ENCODE data around the gene SND1.
"Not testable (repeated sequence)": the region's sequence is repeated elsewhere in the genome, so short reads cannot be mapped to it uniquely, and the experiment has no call there.

The SND1 gene

GRCh38 chr7:127666602-127667001 lies 14.6 kb downstream of the SND1 start:
- H3K27me3 Mint-ChIP-seq: no peaks in the 10 kb centered on the region
- DNase-seq (ENCODE audit: low spot score in 2 of 2) (no peak), ATAC-seq (ENCODE audit: low read depth) (no peak)
- peak overlapping the region; percentile 16 for H3K27ac Mint-ChIP-seq
- H3K36me3 Mint-ChIP-seq: peaks cover 27% of the 10 kb centered on the region
- H3K4me3 Mint-ChIP-seq: no peak overlapping the region
- H3K9me3 Mint-ChIP-seq: no peaks in the 10 kb centered on the region
- H3K4me1 Mint-ChIP-seq: peaks cover 28% of the 10 kb centered on the region

GRCh38 chr7:127667017-127667670 lies 15.2 kb downstream of the SND1 start:
- Mint-ChIP-seq H3K27ac (peak overlapping the region; percentile 16), H3K9me3 (peaks cover 1% of the 10 kb centered on the region), H3K4me3 (no peak overlapping the region), H3K4me1 (peaks cover 25% of the 10 kb centered on the region), H3K27me3 (no peaks in the 10 kb centered on the region), H3K36me3 (peaks cover 30% of the 10 kb centered on the region)
- no peak for ATAC-seq (ENCODE audit: low read depth)
- DNase-seq (ENCODE audit: low spot score in 2 of 2): no peak

- Mint-ChIP-seq H3K27ac (no peak overlapping the region), H3K27me3 (no peaks in the 10 kb centered on the region), H3K4me1 (peaks cover 25% of the 10 kb centered on the region), H3K36me3 (peaks cover 32% of the 10 kb centered on the region), H3K9me3 (peaks cover 1% of the 10 kb centered on the region), H3K4me3 (no peak overlapping the region)
- ATAC-seq (ENCODE audit: low read depth) (no peak), DNase-seq (ENCODE audit: low spot score in 2 of 2) (no peak)
Observed at GRCh38 chr7:127667759-127668530, 16.0 kb downstream of the SND1 start.

GRCh38 chr7:127671341-127671740 lies 19.3 kb downstream of the SND1 start:
- ATAC-seq (ENCODE audit: low read depth) (no peak), DNase-seq (ENCODE audit: low spot score in 2 of 2) (no peak)
- H3K27me3 Mint-ChIP-seq: no peaks in the 10 kb centered on the region
- H3K4me1 Mint-ChIP-seq: peaks cover 25% of the 10 kb centered on the region
- peaks cover 1% of the 10 kb centered on the region for H3K9me3 Mint-ChIP-seq
- H3K36me3 Mint-ChIP-seq: peaks cover 35% of the 10 kb centered on the region
- no peak overlapping the region for H3K27ac Mint-ChIP-seq
- H3K4me3 Mint-ChIP-seq: no peak overlapping the region

GRCh38 chr7:127673902-127674301 lies 21.9 kb downstream of the SND1 start:
- H3K9me3 Mint-ChIP-seq: peaks cover 1% of the 10 kb centered on the region
- no peak overlapping the region for H3K27ac Mint-ChIP-seq
- no peak for DNase-seq (ENCODE audit: low spot score in 2 of 2)
- no peak for ATAC-seq (ENCODE audit: low read depth)
- no peaks in the 10 kb centered on the region for H3K27me3 Mint-ChIP-seq
- peaks cover 49% of the 10 kb centered on the region for H3K36me3 Mint-ChIP-seq
- peaks cover 13% of the 10 kb centered on the region for H3K4me1 Mint-ChIP-seq
- H3K4me3 Mint-ChIP-seq: no peak overlapping the region

- Mint-ChIP-seq H3K4me1 (peaks cover 11% of the 10 kb centered on the region), H3K4me3 (no peak overlapping the region), H3K27ac (no peak overlapping the region), H3K36me3 (peaks cover 48% of the 10 kb centered on the region), H3K9me3 (peaks cover 1% of the 10 kb centered on the region), H3K27me3 (no peaks in the 10 kb centered on the region)
- ATAC-seq (ENCODE audit: low read depth) (no peak), DNase-seq (ENCODE audit: low spot score in 2 of 2) (no peak)
Observed at GRCh38 chr7:127674361-127674760, 22.4 kb downstream of the SND1 start.

- not testable (repeated sequence) for DNase-seq (ENCODE audit: low spot score in 2 of 2); ATAC-seq (ENCODE audit: low read depth); H3K9me3 Mint-ChIP-seq; H3K27ac Mint-ChIP-seq; H3K27me3 Mint-ChIP-seq; H3K4me3 Mint-ChIP-seq
- peaks cover 10% of the 10 kb centered on the region for H3K4me1 Mint-ChIP-seq
- H3K36me3 Mint-ChIP-seq: peaks cover 50% of the 10 kb centered on the region
Observed at GRCh38 chr7:127674923-127675322, 22.9 kb downstream of the SND1 start.

- H3K4me3 Mint-ChIP-seq: no peak overlapping the region
- no peaks in the 10 kb centered on the region for H3K27me3 Mint-ChIP-seq
- DNase-seq (ENCODE audit: low spot score in 2 of 2): no peak
- H3K9me3 Mint-ChIP-seq: peaks cover 8% of the 10 kb centered on the region
- peaks cover 55% of the 10 kb centered on the region for H3K36me3 Mint-ChIP-seq
- peaks cover 10% of the 10 kb centered on the region for H3K4me1 Mint-ChIP-seq
- peak overlapping the region; percentile 16 for H3K27ac Mint-ChIP-seq
- ATAC-seq (ENCODE audit: low read depth): no peak
Observed at GRCh38 chr7:127675721-127676120, 23.7 kb downstream of the SND1 start.

GRCh38 chr7:127677433-127678230 lies 25.6 kb downstream of the SND1 start:
- no peak for ATAC-seq (ENCODE audit: low read depth)
- Mint-ChIP-seq H3K9me3 (peaks cover 7% of the 10 kb centered on the region), H3K4me1 (peaks cover 10% of the 10 kb centered on the region), H3K27me3 (no peaks in the 10 kb centered on the region), H3K4me3 (no peak overlapping the region), H3K36me3 (peaks cover 49% of the 10 kb centered on the region), H3K27ac (no peak overlapping the region)
- no peak for DNase-seq (ENCODE audit: low spot score in 2 of 2)

- Mint-ChIP-seq H3K4me1 (peaks cover 14% of the 10 kb centered on the region), H3K27me3 (no peaks in the 10 kb centered on the region), H3K9me3 (peaks cover 7% of the 10 kb centered on the region), H3K27ac (no peak overlapping the region), H3K4me3 (no peak overlapping the region), H3K36me3 (peaks cover 47% of the 10 kb centered on the region)
- ATAC-seq (ENCODE audit: low read depth) (no peak), DNase-seq (ENCODE audit: low spot score in 2 of 2) (no peak)
Observed at GRCh38 chr7:127678337-127678736, 26.3 kb downstream of the SND1 start.

- no peak overlapping the region for H3K27ac Mint-ChIP-seq
- peaks cover 7% of the 10 kb centered on the region for H3K9me3 Mint-ChIP-seq
- no peaks in the 10 kb centered on the region for H3K27me3 Mint-ChIP-seq
- ATAC-seq (ENCODE audit: low read depth): peak; percentile 49
- peaks cover 44% of the 10 kb centered on the region for H3K36me3 Mint-ChIP-seq
- peaks cover 17% of the 10 kb centered on the region for H3K4me1 Mint-ChIP-seq
- no peak overlapping the region for H3K4me3 Mint-ChIP-seq
- no peak for DNase-seq (ENCODE audit: low spot score in 2 of 2)
Observed at GRCh38 chr7:127678947-127679346, 27.0 kb downstream of the SND1 start.

- Mint-ChIP-seq H3K4me3 (no peak overlapping the region), H3K27ac (no peak overlapping the region), H3K27me3 (no peaks in the 10 kb centered on the region), H3K9me3 (peaks cover 7% of the 10 kb centered on the region), H3K4me1 (peaks cover 33% of the 10 kb centered on the region), H3K36me3 (peaks cover 38% of the 10 kb centered on the region)
- DNase-seq (ENCODE audit: low spot score in 2 of 2): no peak
- no peak for ATAC-seq (ENCODE audit: low read depth)
Observed at GRCh38 chr7:127680983-127681382, 29.0 kb downstream of the SND1 start.

- no peak overlapping the region for H3K27ac Mint-ChIP-seq
- peaks cover 33% of the 10 kb centered on the region for H3K36me3 Mint-ChIP-seq
- H3K27me3 Mint-ChIP-seq: no peaks in the 10 kb centered on the region
- H3K4me3 Mint-ChIP-seq: no peak overlapping the region
- DNase-seq (ENCODE audit: low spot score in 2 of 2): no peak
- peaks cover 7% of the 10 kb centered on the region for H3K9me3 Mint-ChIP-seq
- peaks cover 33% of the 10 kb centered on the region for H3K4me1 Mint-ChIP-seq
- no peak for ATAC-seq (ENCODE audit: low read depth)
Observed at GRCh38 chr7:127682140-127682539, 30.1 kb downstream of the SND1 start.

All from memory B cell (primary cell).